Esophagus muscularis mucosa (tissue), 4 donors: ENCODE results near the gene PGF. TPM values are rescaled to one million over a fixed set of nuclear protein-coding genes. Genes with fewer than 3 reads are reported as not detected.

Source experiments
- DNase-seq: peaks from one replicate; pipeline ENCODE4 v3.0.0-alpha.2; 2017; ENCODE audit errors: extremely low spot score
- H3K27ac ChIP-seq, 4 donors: fragments of 200-600 bp; sonication (generic); replicated peaks in 1 of 4; 1 replicate in 3 of 4; 2 replicates in 1 of 4; pipeline ENCODE4 v1.5.1; 2016 to 2019; ENCODE audit warnings: mild to moderate bottlenecking in 1 of 4
- H3K27me3 ChIP-seq, 4 donors: fragments of 200-600 bp; sonication (generic); one replicate each; pipeline versions ENCODE4 v1.5.1 to v1.6.0; 2016 to 2019
- H3K36me3 ChIP-seq, 4 donors: fragments of 200-600 bp; sonication (generic); one replicate each; pipeline ENCODE4 v1.5.1; 2016 to 2019
- H3K4me1 ChIP-seq, 4 donors: fragments of 200-600 bp; sonication (generic); one replicate each; pipeline ENCODE4 v1.5.1; 2016 to 2019
- H3K4me3 ChIP-seq, 4 donors: fragments of 200-600 bp; sonication (generic); 1 replicate in 2 of 4; 2 replicates in 2 of 4; pipeline ENCODE4 v1.5.1; 2016 to 2019; ENCODE audit warnings: mild to moderate bottlenecking in 4 of 4, moderate library complexity in 1 of 4
- H3K9me3 ChIP-seq, 4 donors: fragments of 200-600 bp; sonication (generic); 1 replicate in 3 of 4; 2 replicates in 1 of 4; pipeline ENCODE4 v1.5.1; 2016 to 2019
- CTCF ChIP-seq, 3 experiments: fragments of 200-600 bp in 2 of 3; fragments of 450-650 bp in 1 of 3; sonication (generic) in 2 of 3; IDR thresholded peaks; one replicate each; pipeline ENCODE4 v1.5.1; 2017 to 2019; ENCODE audit warnings: antibody characterized with exemption in 3 of 3, mild to moderate bottlenecking in 2 of 3, moderate library complexity in 1 of 3
- EP300 ChIP-seq: sonication (generic); formaldehyde crosslinking; IDR thresholded peaks from one replicate; pipeline ENCODE4 v1.6.1; 2017; ENCODE audit warnings: antibody characterized with exemption
- POLR2A ChIP-seq: fragments of 450-650 bp; IDR thresholded peaks from one replicate; pipeline ENCODE4 v1.6.1; 2017; ENCODE audit warnings: antibody characterized with exemption, moderate library complexity, mild to moderate bottlenecking, low read depth
- POLR2AphosphoS5 ChIP-seq, 2 donors: sonication (generic); formaldehyde crosslinking; IDR thresholded peaks; one replicate each; pipeline ENCODE4 v1.6.1; 2017; ENCODE audit warnings: antibody characterized with exemption in 2 of 2
- WGBS: methylation state at CpG from one replicate; pipeline ENCODE4 v1.1.5; 2018; 5-methylcytosine and 5-hydroxymethylcytosine counted together
- intact Hi-C: fragments of 100-400 bp; cut with DNase I; formaldehyde crosslinking; loops from one replicate; pipeline ENCODE4 v1.15.1; 2023
- total RNA-seq, 4 donors: library from RNA; depleted of rRNA; stranded (reverse); fragments of >200 nt; gene quantifications; one replicate each; pipeline versions ENCODE4 v1.1.0 to v1.2.1, GENCODE V29; 2016

Gene PGF
- total RNA-seq, 4 donors from 2014 or later = 16.7 to 69.6 (median 18.4) TPM

GRCh38 chr14:74919421-74920165 lies 35.8 kb downstream of the PGF start:
- no peak for DNase-seq
- intact Hi-C loops = loop anchor here (10.0 kb wide), 1 partner anchor 165 kb away; no protein-coding TSS in a partner anchor

GRCh38 chr14:74918380-74918779 lies 37.0 kb downstream of the PGF start:
- H3K27ac ChIP-seq = peak overlapping the region in 2 of 4 donors; percentile 0 to 66
- no peak for DNase-seq
- intact Hi-C loops = loop anchor here (10.0 kb wide), 1 partner anchor 166 kb away; no protein-coding TSS in a partner anchor
- no peak overlapping the region for H3K4me3 ChIP-seq
- no peak for TF ChIP-seq EP300
- TF ChIP-seq POLR2A = no peak
- no peak for TF ChIP-seq CTCF (IDR thresholded peaks at IDR 0.05)
- no peak for TF ChIP-seq POLR2AphosphoS5 (IDR thresholded peaks at IDR 0.05)
- peaks cover 46 to 63% (median 49%) of the 10 kb centered on the region in 4 donors for H3K4me1 ChIP-seq
- no peaks in the 10 kb centered on the region for H3K9me3 ChIP-seq
- peaks cover 0 to 17% (median 5%) of the 10 kb centered on the region in 4 donors for H3K36me3 ChIP-seq
- 92% methylated on average over 9 of the region's 9 CpGs for whole genome bisulfite sequencing
- no peaks in the 10 kb centered on the region for H3K27me3 ChIP-seq

More at GRCh38 chr14:74919421-74920165, 35.8 kb downstream of the PGF start:
- Histone ChIP-seq H3K9me3 (no peaks in the 10 kb centered on the region), H3K4me3 (no peak overlapping the region), H3K27ac (no peak overlapping the region), H3K36me3 (peaks cover 0 to 17% (median 5%) of the 10 kb centered on the region in 4 donors), H3K4me1 (peaks cover 40 to 57% (median 49%) of the 10 kb centered on the region in 4 donors), H3K27me3 (no peaks in the 10 kb centered on the region)
- 86% methylated on average over 20 of the region's 22 CpGs for WGBS
- TF ChIP-seq EP300 (no peak), CTCF (IDR thresholded peaks at IDR 0.05) (no peak), POLR2AphosphoS5 (IDR thresholded peaks at IDR 0.05) (no peak), POLR2A (no peak)

GRCh38 chr14:74917646-74918081 lies 37.7 kb downstream of the PGF start:
- H3K27me3 ChIP-seq = no peaks in the 10 kb centered on the region
- intact Hi-C loops = loop anchor here (10.0 kb wide), 1 partner anchor 167 kb away; no protein-coding TSS in a partner anchor
- WGBS = 56% methylated on average over 13 of the region's 13 CpGs
- H3K9me3 ChIP-seq = no peaks in the 10 kb centered on the region
- H3K27ac ChIP-seq = peak overlapping the region; percentile 33 to 66 (median 48)
- H3K36me3 ChIP-seq = peaks cover 0 to 17% (median 5%) of the 10 kb centered on the region in 4 donors
- TF ChIP-seq EP300 (no peak), POLR2AphosphoS5 (IDR thresholded peaks at IDR 0.05) (peak in 1 of 2 donors; percentile 43)
- no peak overlapping the region for H3K4me3 ChIP-seq
- no peak for DNase-seq
- H3K4me1 ChIP-seq = peaks cover 40 to 56% (median 45%) of the 10 kb centered on the region in 4 donors

- Histone ChIP-seq H3K4me3 (no peak overlapping the region), H3K9me3 (no peaks in the 10 kb centered on the region), H3K36me3 (peaks cover 0 to 17% (median 5%) of the 10 kb centered on the region in 4 donors), H3K4me1 (peaks cover 35 to 51% (median 40%) of the 10 kb centered on the region in 4 donors), H3K27me3 (no peaks in the 10 kb centered on the region), H3K27ac (peak overlapping the region; percentile 33 to 66 (median 48))
- WGBS = 83% methylated on average over 1 of the region's 5 CpGs
- no peak for DNase-seq
- intact Hi-C loops = loop anchor here (10.0 kb wide), 1 partner anchor 168 kb away; no protein-coding TSS in a partner anchor
- TF ChIP-seq POLR2A (no peak), CTCF (IDR thresholded peaks at IDR 0.05) (no peak), POLR2AphosphoS5 (IDR thresholded peaks at IDR 0.05) (no peak), EP300 (no peak)
Measured at GRCh38 chr14:74917178-74917543, 38.2 kb downstream of the PGF start.

- no peak for DNase-seq
- TF ChIP-seq CTCF (IDR thresholded peaks at IDR 0.05) (no peak), POLR2AphosphoS5 (IDR thresholded peaks at IDR 0.05) (no peak), POLR2A (no peak), EP300 (no peak)
- Histone ChIP-seq H3K36me3 (peaks cover 0 to 17% (median 5%) of the 10 kb centered on the region in 4 donors), H3K4me1 (peaks cover 31 to 49% (median 39%) of the 10 kb centered on the region in 4 donors), H3K4me3 (no peak overlapping the region), H3K27ac (peak overlapping the region in 3 of 4 donors; percentile 12 to 66 (median 44)), H3K9me3 (no peaks in the 10 kb centered on the region), H3K27me3 (no peaks in the 10 kb centered on the region)
- WGBS = 52% methylated on average over 7 of the region's 7 CpGs
- intact Hi-C loops = loop anchor here (10.0 kb wide), 1 partner anchor 169 kb away; no protein-coding TSS in a partner anchor
Measured at GRCh38 chr14:74915826-74916225, 39.6 kb downstream of the PGF start.
